HT-29 (cell line): ENCODE data around the gene COPB1. TPM values are rescaled to one million over a fixed set of nuclear protein-coding genes. Genes with fewer than 3 reads are reported as not detected.

Source experiments
- DNase-seq: peaks from one replicate; pipeline ENCODE4 v3.0.0-alpha.2; 2015; ENCODE audit warnings: low spot score
- total RNA-seq: library from RNA; depleted of rRNA; stranded (reverse); fragments of >200 nt; shearing (Covaris generic); gene quantifications from 2 replicates; pipeline ENCODE4 v1.2.3, GENCODE V29; 2014

COPB1 gene
- total RNA-seq, 1 experiment from 2014 or later = 77.0 TPM

DNA sequence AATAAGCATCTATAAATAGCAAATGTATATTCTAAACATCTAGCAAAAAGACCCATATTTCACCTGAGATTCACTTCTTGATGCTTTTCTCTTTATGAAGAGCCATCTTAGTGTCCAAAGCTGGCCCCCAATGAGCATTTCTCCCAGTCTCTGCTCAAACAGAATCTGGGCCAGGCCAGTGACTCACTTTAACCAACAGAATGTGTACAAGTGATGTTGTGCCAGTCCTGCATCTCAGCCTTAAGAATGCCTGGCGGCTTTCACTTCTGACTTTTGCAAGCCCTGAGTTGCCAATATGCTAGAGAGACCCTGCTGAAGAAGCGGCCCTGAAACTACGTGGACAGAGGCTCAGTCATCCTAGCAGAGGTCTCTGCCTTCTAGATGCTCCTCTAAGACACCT lies 6.9 kb upstream of the COPB1 start:
- no peak for DNase-seq

- DNase-seq = no peak
Observed at GRCh38 chr11:14503023-14503422, 3.4 kb upstream of the COPB1 start.

- DNase-seq = no peak
Observed at GRCh38 chr11:14502039-14502438, 2.4 kb upstream of the COPB1 start.

DNA sequence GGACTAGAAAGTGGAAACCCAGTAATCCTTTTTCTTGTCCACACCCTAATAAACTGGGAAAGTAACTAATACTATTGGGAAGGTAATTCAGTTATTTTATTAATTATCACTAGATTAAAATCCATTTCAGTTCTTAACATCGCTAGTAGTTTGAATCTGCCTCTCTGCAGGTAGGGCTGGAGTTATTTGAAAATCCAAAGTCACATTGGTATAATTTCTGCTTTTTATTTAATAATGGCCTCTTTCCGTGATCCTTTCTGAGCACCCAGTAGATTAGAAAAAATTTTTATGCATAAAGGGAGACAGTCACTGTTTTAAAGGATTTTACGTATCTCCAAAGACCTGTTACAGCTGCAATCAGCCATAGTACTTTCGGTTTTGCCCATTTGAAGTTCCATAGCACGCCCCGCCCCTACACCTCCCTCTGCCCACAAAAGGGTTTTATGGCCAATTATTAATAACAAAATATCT lies 605 bp upstream of the COPB1 start:
- DNase-seq = peak; percentile 75

- peak; percentile 32 for DNase-seq
Observed at GRCh38 chr11:14499178-14499559, 442 bp downstream of the COPB1 start.

DNA sequence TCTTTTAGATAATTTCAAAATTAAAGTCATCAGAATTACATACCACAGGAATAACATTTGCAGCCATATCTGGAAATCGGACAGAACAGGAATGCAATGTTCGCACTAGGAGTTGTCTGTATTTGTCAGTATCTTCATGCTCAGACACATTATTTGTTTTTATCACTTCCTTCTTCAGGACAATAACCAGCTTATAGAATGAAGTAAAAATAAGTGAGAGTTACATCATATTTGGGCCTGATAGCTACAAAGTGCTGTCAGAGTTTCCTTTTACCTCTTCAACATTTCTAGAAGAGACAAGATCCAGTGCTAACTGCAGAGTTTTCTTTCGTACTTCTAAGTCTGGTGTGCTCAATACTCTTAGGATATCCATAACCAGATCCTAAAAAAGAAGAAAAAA lies 18.9 kb downstream of the COPB1 start:
- no peak for DNase-seq

- no peak for DNase-seq
Observed at GRCh38 chr11:14471127-14471526, 28.5 kb downstream of the COPB1 start.

DNA sequence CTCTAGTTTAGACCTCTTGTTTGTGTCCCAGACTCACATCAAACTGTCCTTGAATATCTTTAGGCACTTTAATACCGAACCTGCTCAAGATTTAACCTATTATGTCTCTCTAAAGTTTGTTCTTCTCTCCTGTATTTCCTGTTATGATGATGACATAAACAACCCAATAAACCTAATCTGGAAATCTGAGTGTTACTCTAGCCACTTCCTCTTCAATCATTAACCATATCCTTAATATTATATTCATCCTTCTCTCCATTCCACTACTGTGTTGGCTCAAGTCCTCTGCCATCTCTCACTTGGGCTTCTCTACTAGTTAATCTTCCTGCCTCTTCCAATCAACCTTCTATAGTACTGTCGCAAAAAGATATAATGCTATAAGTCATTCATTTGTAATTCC lies 36.0 kb downstream of the COPB1 start:
- DNase-seq = peak; percentile 49

DNA sequence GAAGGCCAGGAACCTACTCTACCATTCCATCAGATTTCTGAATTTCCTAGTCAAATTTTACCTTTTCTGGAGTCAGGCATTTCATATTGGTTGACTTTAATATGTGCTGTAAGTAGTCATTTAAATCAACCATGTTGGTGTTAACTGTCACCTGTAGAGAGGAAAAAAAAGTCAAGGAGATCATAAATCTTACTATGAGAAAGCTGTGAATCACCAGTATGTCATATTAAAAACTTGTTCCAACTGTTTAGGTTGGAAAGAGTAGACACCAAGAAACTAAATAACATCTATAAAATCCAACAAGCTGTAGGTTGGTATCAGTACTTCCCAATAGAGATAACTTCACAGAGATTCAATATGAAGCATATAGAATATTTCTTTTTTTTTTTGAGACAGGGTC lies 39.5 kb downstream of the COPB1 start:
- no peak for DNase-seq

- no peak for DNase-seq
Observed at GRCh38 chr11:14458377-14458776, 41.2 kb downstream of the COPB1 start.

GRCh38 chr11:14455648-14456430 lies 43.8 kb downstream of the COPB1 start:
- DNase-seq = no peak

- DNase-seq = peak; percentile 47
Observed at GRCh38 chr11:14454861-14455632, 44.6 kb downstream of the COPB1 start.

GRCh38 chr11:14451825-14452224 lies 47.8 kb downstream of the COPB1 start:
- no peak for DNase-seq

GRCh38 chr11:14449302-14449714 lies 50.3 kb downstream of the COPB1 start:
- DNase-seq = no peak

- no peak for DNase-seq
Observed at GRCh38 chr11:14448240-14448639, 51.4 kb downstream of the COPB1 start.

DNA sequence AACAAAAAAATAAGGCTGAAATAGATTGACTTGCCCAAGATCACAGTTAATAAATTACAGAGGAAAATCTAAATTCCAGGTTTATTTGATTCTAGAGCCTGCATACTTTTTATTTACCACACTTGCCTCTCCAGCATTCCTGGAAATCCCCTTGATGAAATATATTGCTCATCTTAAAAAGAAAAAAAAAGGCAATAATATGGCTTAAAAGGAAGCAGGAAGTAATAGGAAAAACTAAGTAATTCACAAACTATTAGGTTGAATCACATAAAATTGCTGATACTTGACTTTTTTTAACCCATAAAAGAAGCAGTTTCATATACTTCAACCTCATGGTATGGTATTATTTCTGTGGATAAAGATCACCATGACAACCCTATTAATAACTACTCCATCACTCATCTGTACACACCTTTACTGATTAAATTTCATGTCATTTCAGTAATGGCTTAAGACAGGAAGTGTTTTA lies 52.9 kb downstream of the COPB1 start:
- no peak for DNase-seq

DNA sequence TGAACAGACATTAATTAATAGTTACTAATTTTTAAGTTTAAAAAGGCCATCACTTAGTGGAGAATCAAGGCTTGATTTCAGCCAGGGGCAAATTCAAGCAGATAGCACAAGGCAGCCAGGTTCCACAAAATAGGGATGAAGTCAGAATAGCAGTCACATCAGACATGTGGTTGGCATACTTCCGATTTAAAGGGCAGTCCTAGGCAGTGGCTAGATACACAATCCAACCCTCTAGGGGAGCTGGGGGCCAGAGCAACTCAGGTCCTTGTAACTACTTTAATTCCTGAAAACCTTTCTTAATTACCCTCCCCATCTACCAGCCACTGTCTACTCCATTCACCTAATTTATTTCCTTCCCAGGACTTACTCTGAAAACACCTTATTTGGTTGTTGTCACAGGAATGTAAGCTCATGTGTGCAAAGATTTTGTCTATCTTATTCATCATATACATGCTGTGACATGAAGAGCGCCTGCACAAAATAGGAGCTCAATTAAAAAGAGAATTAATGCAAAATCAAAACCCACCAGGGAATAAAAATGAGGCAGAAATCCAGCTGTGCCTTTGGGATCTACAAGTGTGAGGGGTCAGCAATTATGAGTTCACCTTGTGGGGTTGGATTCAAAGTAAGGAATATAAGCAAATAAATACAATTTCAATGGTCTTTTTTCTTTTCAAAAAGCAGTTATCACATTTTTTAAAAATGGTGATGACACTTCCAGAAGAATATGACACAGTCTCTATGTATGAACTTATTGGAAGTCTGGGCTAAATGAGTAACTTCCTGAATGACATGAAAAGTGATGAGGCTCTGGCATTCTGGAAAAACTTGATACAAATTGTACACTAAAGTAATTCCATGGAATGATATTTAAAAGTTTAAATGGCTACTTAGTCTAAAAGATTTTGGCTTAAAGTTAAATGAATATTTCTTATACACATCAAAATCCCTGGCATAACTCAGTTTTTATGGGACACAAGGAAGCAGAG lies 53.8 kb downstream of the COPB1 start:
- DNase-seq = no peak

DNA sequence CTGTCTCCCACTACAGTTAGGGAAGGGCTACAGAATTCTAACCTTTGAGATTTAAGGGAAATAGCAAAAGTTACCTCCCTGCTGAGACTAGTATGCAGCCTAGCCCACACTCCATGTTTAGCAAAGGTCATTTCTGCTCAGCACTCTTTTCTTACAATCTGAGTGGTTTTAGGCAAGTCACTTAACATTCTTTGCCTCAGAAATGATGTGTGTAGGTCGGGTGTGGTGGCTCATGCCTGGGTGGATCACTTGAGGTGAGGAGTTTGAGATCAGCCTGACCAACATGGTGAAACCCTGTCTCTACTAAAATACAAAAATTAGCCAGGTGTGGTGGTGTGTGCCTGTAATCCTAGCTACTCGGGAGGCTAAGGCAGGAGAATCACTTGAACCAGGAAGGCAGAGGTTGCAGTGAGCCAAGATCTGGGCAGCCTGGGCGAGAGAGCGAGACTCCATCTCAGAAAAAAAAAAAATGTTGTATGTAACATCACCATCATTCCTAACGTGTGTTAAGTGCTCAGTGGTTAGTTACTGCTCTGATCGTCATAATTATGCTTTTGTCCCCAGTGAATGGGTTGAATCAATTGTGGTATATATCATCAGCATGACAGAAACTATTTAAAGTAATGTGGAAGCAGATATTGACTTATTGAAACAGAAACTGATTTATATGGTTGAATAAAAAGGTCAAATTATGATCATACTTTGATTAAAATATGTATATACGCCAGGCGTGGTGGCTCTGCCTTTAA lies 55.0 kb downstream of the COPB1 start:
- no peak for DNase-seq

GRCh38 chr11:14443638-14444037 lies 56.0 kb downstream of the COPB1 start:
- peak; percentile 81 for DNase-seq

DNA sequence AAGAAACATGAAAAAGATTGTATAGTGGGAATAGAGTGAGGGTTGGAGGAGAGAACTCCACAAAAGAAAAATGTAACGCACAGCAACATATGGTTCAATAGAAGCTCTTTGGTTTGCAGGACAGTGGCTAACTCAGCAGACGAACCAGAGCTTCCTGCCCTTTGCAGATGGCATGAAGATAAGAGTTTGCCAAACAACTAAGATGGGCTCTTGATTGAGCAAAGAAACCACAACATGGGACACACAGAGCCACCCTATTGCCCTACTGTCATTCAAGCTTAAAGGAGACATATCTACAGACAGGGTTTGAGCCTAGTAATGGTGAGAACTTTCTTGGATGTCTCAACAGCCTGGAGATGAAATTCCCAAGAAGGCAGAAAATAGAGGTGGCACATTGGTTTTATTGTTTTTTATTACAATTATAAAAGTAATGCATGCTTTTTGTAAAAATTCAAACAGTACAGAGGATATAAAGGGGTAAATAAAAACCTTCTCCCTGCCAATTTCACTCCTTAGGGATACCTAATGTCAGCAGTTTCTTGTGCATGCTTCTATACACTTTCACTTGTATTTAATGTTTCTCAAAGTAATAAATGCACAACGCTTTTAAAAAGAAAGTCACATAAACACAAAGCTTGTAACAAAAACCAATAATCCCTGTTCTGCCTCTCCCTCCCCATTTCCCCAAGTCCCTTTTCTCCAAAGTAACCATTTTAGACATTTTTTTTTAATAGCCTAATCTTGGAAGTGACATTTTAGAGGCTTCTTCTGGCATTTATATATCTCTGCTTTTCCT lies 63.7 kb downstream of the COPB1 start:
- no peak for DNase-seq
